Measurements from ENCODE around the gene ATP8A2.
A peak's percentile ranks its signal among the peaks of the same experiment; 100 is the strongest.

The ATP8A2 gene

GRCh38 chr13:25806264-25806974 lies 434.6 kb downstream of the ATP8A2 start:
- peak; percentile 57 for DNase-seq (ENCODE audit: extremely low read depth, insufficient read length)
- no peak overlapping the region for H3K4me3 ChIP-seq (replicated peaks; ENCODE audit: low read depth, low read length)
- H3K36me3 ChIP-seq (ENCODE audit: control insufficient read depth, insufficient read depth, low read length), result no peaks in the 10 kb centered on the region
- no peak for TF ChIP-seq CTCF (IDR thresholded peaks at IDR 0.05; ENCODE audit: insufficient read depth, low read length, poor library complexity, severe bottlenecking)
- no peaks in the 10 kb centered on the region for H3K27me3 ChIP-seq (replicated peaks; ENCODE audit: control insufficient read depth, insufficient read depth, low read length)

- H3K27me3 ChIP-seq (replicated peaks; ENCODE audit: control insufficient read depth, insufficient read depth, low read length), result no peaks in the 10 kb centered on the region
- TF ChIP-seq CTCF (IDR thresholded peaks at IDR 0.05; ENCODE audit: insufficient read depth, low read length, poor library complexity, severe bottlenecking), result no peak
- DNase-seq (ENCODE audit: extremely low read depth, insufficient read length), result no peak
- no peak overlapping the region for H3K4me3 ChIP-seq (replicated peaks; ENCODE audit: low read depth, low read length)
- no peaks in the 10 kb centered on the region for H3K36me3 ChIP-seq (ENCODE audit: control insufficient read depth, insufficient read depth, low read length)
Measured at GRCh38 chr13:25807562-25807961, 435.8 kb downstream of the ATP8A2 start.

GRCh38 chr13:25811506-25811905 lies 439.7 kb downstream of the ATP8A2 start:
- no peak overlapping the region for H3K4me3 ChIP-seq (replicated peaks; ENCODE audit: low read depth, low read length)
- TF ChIP-seq CTCF (IDR thresholded peaks at IDR 0.05; ENCODE audit: insufficient read depth, low read length, poor library complexity, severe bottlenecking), result no peak
- no peaks in the 10 kb centered on the region for H3K27me3 ChIP-seq (replicated peaks; ENCODE audit: control insufficient read depth, insufficient read depth, low read length)
- no peak for DNase-seq (ENCODE audit: extremely low read depth, insufficient read length)
- H3K36me3 ChIP-seq (ENCODE audit: control insufficient read depth, insufficient read depth, low read length), result no peaks in the 10 kb centered on the region

- H3K36me3 ChIP-seq (ENCODE audit: control insufficient read depth, insufficient read depth, low read length), result no peaks in the 10 kb centered on the region
- H3K4me3 ChIP-seq (replicated peaks; ENCODE audit: low read depth, low read length), result no peak overlapping the region
- TF ChIP-seq CTCF (IDR thresholded peaks at IDR 0.05; ENCODE audit: insufficient read depth, low read length, poor library complexity, severe bottlenecking), result no peak
- DNase-seq (ENCODE audit: extremely low read depth, insufficient read length), result no peak
- no peaks in the 10 kb centered on the region for H3K27me3 ChIP-seq (replicated peaks; ENCODE audit: control insufficient read depth, insufficient read depth, low read length)
Measured at GRCh38 chr13:25816239-25816638, 444.5 kb downstream of the ATP8A2 start.

- Histone ChIP-seq H3K27me3 (replicated peaks; ENCODE audit: control insufficient read depth, insufficient read depth, low read length) (no peaks in the 10 kb centered on the region), H3K4me3 (replicated peaks; ENCODE audit: low read depth, low read length) (no peak overlapping the region), H3K36me3 (ENCODE audit: control insufficient read depth, insufficient read depth, low read length) (no peaks in the 10 kb centered on the region)
- DNase-seq (ENCODE audit: extremely low read depth, insufficient read length), result no peak
- TF ChIP-seq CTCF (IDR thresholded peaks at IDR 0.05; ENCODE audit: insufficient read depth, low read length, poor library complexity, severe bottlenecking), result no peak
Measured at GRCh38 chr13:25819856-25820530, 448.2 kb downstream of the ATP8A2 start.

All from GM06990 (cell line).